Breast epithelium (tissue), 4 donors: ENCODE results near the gene TTLL6. TPM values are rescaled to one million over a fixed set of nuclear protein-coding genes. Genes with fewer than 3 reads are reported as not detected.

Experiments
- DNase-seq, 2 donors: peaks; one replicate each; pipeline ENCODE4 v3.0.0-alpha.2; 2019; ENCODE audit warnings: low spot score in 2 of 2
- H3K27ac ChIP-seq, 2 donors: fragments of 200-600 bp; sonication (generic) in 1 of 2; one replicate each; pipeline ENCODE4 v1.5.1; 2016 to 2019; ENCODE audit warnings: mild to moderate bottlenecking in 1 of 2
- H3K27me3 ChIP-seq, 2 donors: fragments of 200-600 bp; sonication (generic) in 1 of 2; one replicate each; pipeline versions ENCODE4 v1.5.1 to v1.6.0; 2017 to 2019; ENCODE audit warnings: control low read depth in 1 of 2, mild to moderate bottlenecking in 1 of 2
- H3K36me3 ChIP-seq: fragments of 200-600 bp; one replicate; pipeline ENCODE4 v1.5.1; 2019
- H3K4me1 ChIP-seq, 2 donors: fragments of 200-600 bp; sonication (generic); one replicate each; pipeline ENCODE4 v1.5.1; 2016 to 2019; ENCODE audit warnings: control low read depth in 1 of 2
- H3K4me3 ChIP-seq, 3 donors: fragments of 200-600 bp; sonication (generic); 1 replicate in 2 of 3; 2 replicates in 1 of 3; pipeline ENCODE4 v1.5.1; 2016 to 2019; ENCODE audit warnings: mild to moderate bottlenecking in 3 of 3, moderate library complexity in 2 of 3
- H3K9me3 ChIP-seq, 2 donors: fragments of 200-600 bp; sonication (generic) in 1 of 2; one replicate each; pipeline ENCODE4 v1.5.1; 2016 to 2019; ENCODE audit warnings: control low read depth in 1 of 2
- CTCF ChIP-seq, 3 donors: fragments of 450-650 bp; IDR thresholded peaks; one replicate each; pipeline ENCODE4 v1.5.1; 2016 to 2017; ENCODE audit warnings: antibody characterized with exemption in 3 of 3, mild to moderate bottlenecking in 3 of 3, moderate library complexity in 3 of 3
- POLR2A ChIP-seq: fragments of 450-650 bp; IDR thresholded peaks from one replicate; pipeline ENCODE4 v1.6.1; 2016; ENCODE audit warnings: antibody characterized with exemption, mild to moderate bottlenecking, moderate library complexity
- POLR2AphosphoS5 ChIP-seq, 3 donors: sonication (generic); formaldehyde crosslinking; IDR thresholded peaks; one replicate each; pipeline ENCODE4 v1.6.1; 2017; ENCODE audit warnings: antibody characterized with exemption in 3 of 3
- intact Hi-C: fragments of 100-400 bp; cut with DNase I; formaldehyde crosslinking; loops from one replicate; pipeline ENCODE4 v1.15.1; 2023; ENCODE audit warnings: low total_unique reads
- total RNA-seq, 3 donors: library from RNA; depleted of rRNA; stranded (reverse); fragments of >200 nt; gene quantifications; one replicate each; pipeline ENCODE4 v1.1.0, GENCODE V29; 2016

TTLL6 gene
- total RNA-seq, 3 donors from 2014 or later = under 0.01 to 0.32 TPM; not detected in 1

DNA sequence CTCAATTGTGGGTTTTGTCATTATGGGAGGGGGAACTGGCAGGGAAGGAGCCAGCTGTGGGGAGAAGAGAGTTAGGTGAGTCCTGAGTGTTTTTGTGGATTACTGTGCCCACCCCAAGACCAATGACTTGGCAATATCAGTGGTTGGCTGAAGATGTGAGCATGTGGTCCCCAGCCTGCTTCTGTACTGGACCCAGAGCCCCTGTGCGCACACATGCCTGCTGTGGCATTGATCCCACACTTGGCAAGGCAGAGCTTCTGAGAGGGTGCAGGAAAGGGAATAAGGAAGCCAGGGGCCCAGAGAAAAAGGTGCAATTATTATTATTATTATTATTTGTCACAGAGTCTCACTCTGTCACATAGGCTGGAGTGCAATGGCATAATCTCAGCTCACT lies 96.0 kb downstream of the TTLL6 start:
- H3K4me1 ChIP-seq = no peaks in the 10 kb centered on the region
- no peaks in the 10 kb centered on the region for H3K36me3 ChIP-seq
- H3K27ac ChIP-seq = no peak overlapping the region
- no peaks in the 10 kb centered on the region for H3K9me3 ChIP-seq
- H3K27me3 ChIP-seq = peaks cover 8 to 100% of the 10 kb centered on the region in 2 donors
- intact Hi-C loops = loop anchor here (5.0 kb wide), 1 partner anchor 669 kb away; no protein-coding TSS in a partner anchor
- TF ChIP-seq CTCF (IDR thresholded peaks at IDR 0.05) = no peak
- TF ChIP-seq POLR2A = no peak
- TF ChIP-seq POLR2AphosphoS5 (IDR thresholded peaks at IDR 0.05) = no peak
- DNase-seq = no peak
- H3K4me3 ChIP-seq = no peak overlapping the region

GRCh38 chr17:48720266-48721008 lies 96.6 kb downstream of the TTLL6 start:
- no peak for DNase-seq
- no peak for TF ChIP-seq POLR2A
- TF ChIP-seq CTCF (IDR thresholded peaks at IDR 0.05) = no peak
- TF ChIP-seq POLR2AphosphoS5 (IDR thresholded peaks at IDR 0.05) = no peak
- Histone ChIP-seq H3K4me1 (no peaks in the 10 kb centered on the region), H3K27ac (no peak overlapping the region), H3K9me3 (no peaks in the 10 kb centered on the region), H3K4me3 (no peak overlapping the region), H3K36me3 (no peaks in the 10 kb centered on the region), H3K27me3 (peaks cover 7 to 100% of the 10 kb centered on the region in 2 donors)
- intact Hi-C loops = loop anchor here (5.0 kb wide), 1 partner anchor 668 kb away; no protein-coding TSS in a partner anchor

DNA sequence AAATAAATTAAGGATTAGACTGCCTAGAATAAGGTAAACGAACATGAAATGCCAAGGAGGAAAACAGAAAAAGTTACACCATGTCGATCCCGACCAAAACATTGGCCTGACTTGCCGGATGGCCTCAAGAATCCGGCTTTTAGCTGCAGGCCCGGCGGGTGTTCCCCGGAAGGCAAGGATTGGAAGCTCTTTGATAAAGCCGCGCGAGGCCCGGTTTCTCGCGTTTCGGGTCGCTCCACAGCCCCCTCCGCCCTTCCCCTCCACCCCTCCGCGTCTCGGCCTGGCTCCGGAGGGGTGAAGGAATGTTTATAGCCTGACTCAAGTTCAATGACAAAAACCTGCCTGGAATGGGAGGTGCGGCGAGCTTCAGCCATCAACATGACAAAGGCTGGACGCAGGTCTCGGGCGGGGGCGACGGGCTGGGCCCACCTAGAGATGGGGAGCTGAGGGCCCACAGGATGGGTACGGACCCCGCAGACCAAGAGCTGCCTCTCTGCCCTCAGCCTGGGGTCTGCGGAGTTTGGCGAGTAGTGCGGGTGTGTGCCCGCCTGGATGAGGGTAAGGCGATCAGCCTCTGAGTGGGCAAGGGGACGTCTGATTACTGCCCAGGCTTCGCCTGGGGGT lies 97.3 kb downstream of the TTLL6 start:
- Histone ChIP-seq H3K4me3 (no peak overlapping the region), H3K4me1 (no peaks in the 10 kb centered on the region), H3K27ac (no peak overlapping the region), H3K36me3 (no peaks in the 10 kb centered on the region), H3K27me3 (peaks cover 0 to 100% of the 10 kb centered on the region in 2 donors), H3K9me3 (no peaks in the 10 kb centered on the region)
- intact Hi-C loops = loop anchor here (5.0 kb wide), 1 partner anchor 667 kb away; no protein-coding TSS in a partner anchor
- TF ChIP-seq POLR2AphosphoS5 (IDR thresholded peaks at IDR 0.05) = no peak
- no peak for TF ChIP-seq POLR2A
- TF ChIP-seq CTCF (IDR thresholded peaks at IDR 0.05) = no peak
- DNase-seq = no peak

DNA sequence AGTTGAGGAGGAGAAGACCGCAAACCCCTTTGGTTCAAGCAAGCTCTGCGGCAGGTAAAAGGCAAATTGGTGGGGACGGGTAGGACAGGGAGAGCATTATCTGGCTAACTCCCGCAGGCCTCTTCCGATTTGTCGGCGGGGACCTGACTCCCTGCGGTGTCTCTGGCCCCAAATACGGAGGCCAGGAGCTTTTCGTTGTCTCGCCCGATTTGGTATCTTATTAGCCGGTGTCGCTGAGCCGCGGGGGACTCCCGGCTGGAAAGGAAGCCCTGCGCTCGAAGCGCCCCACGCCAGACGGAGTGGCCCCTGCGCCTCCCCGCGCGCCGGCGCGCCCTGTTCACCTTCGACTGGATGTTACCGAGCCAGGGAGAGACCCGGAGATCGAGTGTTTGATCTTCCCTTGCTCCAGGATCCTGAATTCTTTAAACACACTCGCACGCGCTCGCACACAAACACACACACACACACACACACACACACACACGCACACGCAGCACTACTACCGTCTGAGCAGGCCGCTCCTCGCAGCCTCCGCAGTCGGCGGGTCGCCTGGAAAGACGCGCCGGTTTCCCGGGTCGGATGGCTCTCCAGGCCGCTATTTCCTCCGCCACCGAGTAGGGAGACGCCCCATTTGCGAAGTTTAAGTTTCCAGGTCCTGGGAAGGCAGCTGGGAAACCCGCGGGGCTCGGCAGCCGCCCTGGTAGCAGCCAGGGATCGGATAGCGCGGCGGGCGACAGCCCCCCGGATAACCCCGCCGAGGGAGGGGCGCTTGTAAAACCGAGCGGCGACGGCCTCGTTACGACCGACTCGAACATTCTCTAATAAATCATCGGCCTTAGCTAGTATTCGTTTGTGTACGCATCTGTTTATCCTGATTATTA lies 98.0 kb downstream of the TTLL6 start:
- H3K27me3 ChIP-seq = peaks cover 0 to 100% of the 10 kb centered on the region in 2 donors
- DNase-seq = no peak
- TF ChIP-seq POLR2A (no peak), POLR2AphosphoS5 (IDR thresholded peaks at IDR 0.05) (no peak), CTCF (IDR thresholded peaks at IDR 0.05) (no peak)
- H3K36me3 ChIP-seq = no peaks in the 10 kb centered on the region
- H3K27ac ChIP-seq = no peak overlapping the region
- intact Hi-C loops = no loop called here
- H3K9me3 ChIP-seq = no peaks in the 10 kb centered on the region
- no peaks in the 10 kb centered on the region for H3K4me1 ChIP-seq
- peak overlapping the region in 1 of 3 donors; percentile 23 for H3K4me3 ChIP-seq
